ENCODE measurements around the gene IKBKE. TPM values are rescaled to one million over a fixed set of nuclear protein-coding genes. Genes with fewer than 3 reads are reported as not detected.

The IKBKE gene
- 1 to 10 TPM; 3.1 to 6.1 (median 4.8) TPM for polyA plus RNA-seq (ENCODE audit: insufficient read length in 4 of 4)

GRCh38 chr1:206469933-206470691, at the start of gene IKBKE:
TSS of gene IKBKE (plus strand) at chr1:206470476. CDS start at chr1:206473228, 2,752 bp downstream.
- no peak for DNase-seq (ENCODE audit: low read depth in 4 of 4, low spot score in 3 of 4)

GRCh38 chr1:206421616-206422340, 48.5 kb upstream of the IKBKE start:
- DNase-seq (ENCODE audit: low read depth in 4 of 4, low spot score in 3 of 4): no peak

GRCh38 chr1:206422525-206422924, 47.8 kb upstream of the IKBKE start:
- no peak for DNase-seq (ENCODE audit: low read depth in 4 of 4, low spot score in 3 of 4)

- no peak for DNase-seq (ENCODE audit: low read depth in 4 of 4, low spot score in 3 of 4)
These were observed 43.0 kb upstream of the IKBKE start for GRCh38 chr1:206427291-206427690.

GRCh38 chr1:206429421-206429820, 40.9 kb upstream of the IKBKE start:
- no peak for DNase-seq (ENCODE audit: low read depth in 4 of 4, low spot score in 3 of 4)

- DNase-seq (ENCODE audit: low read depth in 4 of 4, low spot score in 3 of 4): no peak
These were observed 40.0 kb upstream of the IKBKE start for GRCh38 chr1:206430031-206430983.

GRCh38 chr1:206435445-206435844, 34.8 kb upstream of the IKBKE start:
- no peak for DNase-seq (ENCODE audit: low read depth in 4 of 4, low spot score in 3 of 4)

GRCh38 chr1:206438554-206438953, 31.7 kb upstream of the IKBKE start:
- no peak for DNase-seq (ENCODE audit: low read depth in 4 of 4, low spot score in 3 of 4)

GRCh38 chr1:206439205-206439604, 31.1 kb upstream of the IKBKE start:
- DNase-seq (ENCODE audit: low read depth in 4 of 4, low spot score in 3 of 4): no peak

GRCh38 chr1:206441336-206441967, 28.8 kb upstream of the IKBKE start:
- no peak for DNase-seq (ENCODE audit: low read depth in 4 of 4, low spot score in 3 of 4)

- no peak for DNase-seq (ENCODE audit: low read depth in 4 of 4, low spot score in 3 of 4)
These were observed 28.2 kb upstream of the IKBKE start for GRCh38 chr1:206442101-206442500.

- DNase-seq (ENCODE audit: low read depth in 4 of 4, low spot score in 3 of 4): no peak
These were observed 25.2 kb upstream of the IKBKE start for GRCh38 chr1:206445116-206445515.

GRCh38 chr1:206445911-206446356, 24.3 kb upstream of the IKBKE start:
- DNase-seq (ENCODE audit: low read depth in 4 of 4, low spot score in 3 of 4): no peak

- no peak for DNase-seq (ENCODE audit: low read depth in 4 of 4, low spot score in 3 of 4)
These were observed 23.4 kb upstream of the IKBKE start for GRCh38 chr1:206446688-206447421.

- no peak for DNase-seq (ENCODE audit: low read depth in 4 of 4, low spot score in 3 of 4)
These were observed 22.9 kb upstream of the IKBKE start for GRCh38 chr1:206447422-206447765.

- no peak for DNase-seq (ENCODE audit: low read depth in 4 of 4, low spot score in 3 of 4)
These were observed 22.5 kb upstream of the IKBKE start for GRCh38 chr1:206447792-206448191.

- no peak for DNase-seq (ENCODE audit: low read depth in 4 of 4, low spot score in 3 of 4)
These were observed 21.8 kb upstream of the IKBKE start for GRCh38 chr1:206448471-206448870.

- no peak for DNase-seq (ENCODE audit: low read depth in 4 of 4, low spot score in 3 of 4)
These were observed 20.7 kb upstream of the IKBKE start for GRCh38 chr1:206449565-206449964.

- DNase-seq (ENCODE audit: low read depth in 4 of 4, low spot score in 3 of 4): no peak
These were observed 20.0 kb upstream of the IKBKE start for GRCh38 chr1:206450281-206450680.
